GM18909 (cell line): ENCODE measurements around the gene LCN10.
"Not testable (repeated sequence)": the region's sequence is repeated elsewhere in the genome, so short reads cannot be mapped to it uniquely, and the experiment has no call there.

ENCODE experiments used
- ATAC-seq: cut with Tn5 transposase; IDR thresholded peaks from one replicate; pipeline ENCODE4 v1.9.1; 2021; ENCODE audit warnings: mild to moderate bottlenecking; ENCODE audit not compliant: unreplicated experiment, poor library complexity

The LCN10 gene

DNA sequence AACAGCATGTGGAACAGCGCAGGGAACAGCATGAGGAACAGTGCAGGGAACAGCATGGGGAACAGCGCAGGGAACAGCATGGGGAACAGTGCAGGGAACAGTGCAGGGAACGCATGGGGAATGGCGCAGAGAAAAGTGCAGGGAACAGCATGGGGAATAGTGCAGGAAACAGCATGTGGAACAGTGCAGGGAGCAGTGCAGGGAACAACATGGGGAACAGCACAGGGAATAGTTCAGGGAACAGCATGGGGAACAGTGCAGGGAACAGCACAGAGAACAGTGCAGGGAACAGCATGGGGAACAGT lies 13.3 kb upstream of the LCN10 start:
- no peak for ATAC-seq

DNA sequence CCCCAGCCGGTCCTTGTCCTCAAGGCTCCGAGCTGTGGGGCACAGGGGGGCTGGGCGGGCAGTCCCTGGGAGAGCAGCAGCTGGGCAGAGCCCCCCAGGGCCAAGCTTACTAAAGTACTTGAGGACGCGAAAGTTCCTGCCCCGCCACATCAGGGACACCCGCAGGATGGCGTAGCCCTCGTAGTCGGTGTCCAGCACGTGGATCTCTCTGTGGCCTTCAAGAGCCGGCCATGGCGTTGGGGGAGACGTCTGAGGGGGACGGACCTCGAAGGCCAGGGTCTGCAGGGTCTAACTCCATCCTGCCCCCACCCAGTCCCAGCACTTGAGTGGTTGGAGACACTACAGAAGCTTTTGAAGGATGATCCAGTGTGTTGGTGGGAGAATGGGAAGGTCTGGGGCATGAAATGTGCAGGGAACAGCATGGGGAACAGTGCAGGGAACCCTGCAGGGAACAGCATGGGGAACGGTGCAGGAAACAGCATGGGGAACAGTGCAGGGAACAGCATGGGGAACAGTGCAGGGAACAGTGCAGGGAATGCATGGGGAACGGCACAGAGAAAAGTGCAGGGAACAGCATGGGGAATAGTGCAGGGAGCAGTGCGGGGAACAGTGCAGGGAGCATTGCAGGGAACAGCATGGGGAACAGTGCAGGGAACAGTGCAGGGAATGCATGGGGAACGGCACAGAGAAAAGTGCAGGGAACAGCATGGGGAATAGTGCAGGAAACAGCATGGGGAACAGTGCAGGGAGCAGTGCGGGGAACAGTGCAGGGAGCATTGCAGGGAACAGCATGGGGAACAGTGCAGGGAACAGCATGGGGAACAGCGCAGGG lies 12.8 kb upstream of the LCN10 start:
- ATAC-seq, result not testable (repeated sequence)

DNA sequence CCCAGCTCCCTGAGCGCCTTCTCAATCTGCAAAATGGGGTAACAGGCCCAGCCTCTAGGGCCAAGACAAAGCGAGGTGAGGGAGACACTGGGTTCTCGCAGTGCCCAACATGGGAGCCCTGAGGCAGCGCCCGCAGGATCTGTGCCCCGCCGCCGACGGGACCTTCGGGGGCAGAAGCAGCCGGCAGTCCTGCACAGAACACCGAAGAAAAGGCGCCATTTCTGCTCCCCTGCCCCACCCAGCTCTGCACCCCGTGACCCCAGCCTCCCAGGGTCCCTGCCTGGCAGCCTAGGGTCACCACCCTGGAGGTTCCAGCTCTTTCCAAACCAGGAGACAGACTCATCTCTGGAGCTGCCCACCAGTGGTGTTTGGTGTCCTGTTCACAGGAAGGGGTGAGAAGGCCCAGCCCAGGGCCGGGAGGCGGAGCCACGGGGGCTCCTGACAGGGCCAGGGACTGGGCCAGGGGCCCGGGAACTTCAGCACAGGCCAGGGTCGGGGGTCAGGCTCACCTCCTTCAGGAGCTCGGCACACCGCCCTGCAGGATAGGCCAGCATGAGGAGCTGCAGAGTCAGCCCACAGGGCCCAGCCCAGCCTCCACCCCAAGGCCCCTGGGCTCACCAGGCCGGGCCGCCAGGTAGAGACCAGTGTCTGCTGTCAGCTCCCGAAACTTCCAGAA lies 12.0 kb upstream of the LCN10 start:
- no peak for ATAC-seq

- ATAC-seq, result no peak
These were observed 11.4 kb upstream of the LCN10 start for GRCh38 chr9:136754059-136754572.

DNA sequence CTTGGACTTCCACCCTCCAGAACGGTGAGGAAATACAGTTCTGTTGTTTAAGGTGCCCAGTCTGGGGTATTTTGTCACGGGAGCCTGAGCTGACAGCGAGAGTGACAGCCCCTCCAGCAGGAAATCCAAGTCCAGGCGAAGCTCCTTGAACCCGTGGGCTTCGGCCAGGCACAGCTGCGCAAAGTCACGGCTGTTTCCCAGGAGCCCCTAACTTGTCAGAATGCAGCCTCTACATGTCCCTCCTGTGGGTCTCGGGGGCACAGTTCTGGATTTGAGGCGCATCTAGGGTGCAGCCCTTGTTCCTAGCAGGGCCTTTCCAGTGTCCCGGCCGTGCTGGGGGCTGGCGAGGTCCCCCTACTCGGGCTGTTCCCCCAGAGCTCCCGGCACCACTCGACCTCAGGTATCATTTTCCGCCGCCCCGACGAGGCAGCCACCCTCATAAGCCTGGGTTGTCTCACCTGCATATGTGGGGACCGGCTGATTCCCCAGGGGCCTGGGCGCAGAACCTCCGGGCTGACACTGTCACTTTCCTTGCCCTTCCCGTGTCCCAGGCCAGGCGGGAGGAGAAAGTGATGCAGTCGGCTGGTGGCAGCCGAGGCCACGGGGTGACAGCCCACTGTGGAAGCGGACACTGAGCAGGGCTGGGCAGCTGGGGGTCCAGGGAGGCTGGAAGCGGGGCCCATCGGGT lies 10.8 kb upstream of the LCN10 start:
- no peak for ATAC-seq

- no peak for ATAC-seq
These were observed 9.1 kb upstream of the LCN10 start for GRCh38 chr9:136751814-136752213.

- no peak for ATAC-seq
These were observed 8.5 kb upstream of the LCN10 start for GRCh38 chr9:136751244-136751643.

- no peak for ATAC-seq
These were observed 7.8 kb upstream of the LCN10 start for GRCh38 chr9:136750526-136750925.

DNA sequence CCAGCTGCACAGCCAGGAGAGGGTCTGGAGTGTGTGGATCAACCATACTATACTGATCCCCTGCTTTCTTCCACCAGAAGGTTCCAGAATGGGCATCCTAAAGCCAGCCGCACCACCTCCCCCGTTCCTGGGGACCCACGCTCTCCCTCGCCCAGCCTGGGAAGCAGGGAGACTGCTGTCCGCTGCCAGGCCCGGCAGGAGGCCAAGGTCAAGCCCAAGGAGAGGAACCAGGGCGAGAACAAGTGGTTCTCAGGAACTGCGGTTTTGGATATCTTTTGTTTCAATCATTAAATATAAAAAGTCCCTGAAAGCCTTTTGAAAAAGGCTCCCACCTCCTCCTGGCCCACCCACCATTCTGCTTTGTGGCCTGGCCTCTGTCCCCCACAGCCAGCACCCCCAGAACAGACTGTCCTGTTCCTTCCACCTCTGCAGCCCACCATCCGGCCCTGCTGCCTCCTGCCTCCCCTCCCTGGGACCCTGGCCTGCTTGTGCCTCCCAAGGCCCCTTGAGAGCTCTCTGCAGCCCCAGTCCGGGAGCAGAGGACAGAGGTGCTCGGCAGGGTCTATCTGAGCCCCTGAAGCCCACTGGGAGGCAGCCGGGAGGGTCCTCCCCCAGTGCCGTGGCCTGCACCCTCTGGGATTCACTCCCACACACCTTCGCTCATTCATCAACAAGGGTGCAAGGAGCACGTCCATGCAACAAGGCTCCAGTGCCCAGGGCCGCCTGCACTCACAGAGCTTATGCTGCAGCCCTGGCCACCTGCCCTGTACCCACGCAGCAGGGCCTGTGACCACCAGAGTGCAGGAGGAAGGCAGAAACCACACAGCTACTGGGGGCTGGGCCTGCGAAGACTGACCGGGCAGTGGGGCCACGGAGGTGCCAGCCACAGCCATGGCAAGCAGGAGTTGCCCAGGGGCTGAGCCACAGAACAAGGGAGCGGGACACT lies 6.2 kb upstream of the LCN10 start:
- no peak for ATAC-seq

GRCh38 chr9:136748201-136748600 lies 5.5 kb upstream of the LCN10 start, which contains the start of gene LCN6:
Gene LCN6 (minus strand): TSS chr9:136748525. CDS start chr9:136748483, 42 bp downstream.
- ATAC-seq, result no peak

- ATAC-seq, result no peak
These were observed 4.7 kb upstream of the LCN10 start for GRCh38 chr9:136747161-136748060.

DNA sequence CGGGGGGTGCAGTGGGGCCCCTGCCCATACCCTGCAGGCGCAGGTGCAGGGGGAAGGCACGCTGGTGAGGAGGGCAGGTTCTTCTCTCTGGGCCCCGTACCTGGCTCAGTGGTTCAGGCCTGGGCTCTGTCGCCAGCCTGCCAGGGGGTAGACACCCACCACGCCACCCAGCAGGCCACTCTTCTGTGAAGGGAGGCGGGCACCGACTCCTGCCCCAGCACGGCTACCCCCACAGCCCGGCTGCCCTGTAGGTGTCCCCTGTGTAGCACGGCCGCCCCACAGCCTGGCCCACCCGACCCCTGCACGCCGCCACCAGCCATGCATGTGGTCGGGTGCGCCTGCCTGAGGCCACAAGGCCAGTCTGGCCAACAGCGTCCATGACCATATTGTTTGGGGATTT lies 3.9 kb upstream of the LCN10 start:
- ATAC-seq, result no peak

GRCh38 chr9:136746155-136746490 lies 3.4 kb upstream of the LCN10 start:
- ATAC-seq, result no peak

- no peak for ATAC-seq
These were observed 2.8 kb upstream of the LCN10 start for GRCh38 chr9:136745389-136746154.

DNA sequence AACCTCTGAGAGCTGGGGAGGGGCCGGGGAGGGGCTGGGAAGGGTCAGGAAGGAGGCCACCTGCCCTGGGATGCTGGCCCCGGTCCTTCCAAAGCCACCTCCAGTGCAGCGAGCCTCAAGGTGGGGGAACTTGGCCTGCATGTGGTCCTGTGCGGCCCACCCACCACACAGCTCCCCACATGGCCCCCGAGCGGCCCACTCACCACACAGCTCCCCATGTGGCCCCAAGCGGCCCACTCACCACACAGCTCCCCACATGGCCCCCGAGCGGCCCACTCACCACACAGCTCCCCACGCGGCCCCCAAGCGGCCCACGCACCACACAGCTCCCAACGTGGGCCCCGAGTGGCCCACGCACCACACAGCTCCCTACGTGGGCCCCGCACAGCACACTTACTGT lies 2.0 kb upstream of the LCN10 start:
- no peak for ATAC-seq

GRCh38 chr9:136743639-136744211 lies 985 bp upstream of the LCN10 start:
- ATAC-seq, result no peak

GRCh38 chr9:136741883-136742571 lies 713 bp downstream of the LCN10 start:
- no peak for ATAC-seq
